A549 treated with CORT108297 at 1 μM for 4 hours (cell line): Measurements from ENCODE around the gene TNFRSF1B. TPM values are rescaled to one million over a fixed set of nuclear protein-coding genes. Genes with fewer than 3 reads are reported as not detected.

Source experiments
- total RNA-seq: library from RNA; stranded (reverse); fragments of 200-300 nt; extraction: Qiagen RNA extraction; gene quantifications from 5 replicates; pipeline ENCODE4 v1.2.3, GENCODE V29; 2022

Gene TNFRSF1B
- total RNA-seq, result 0.21 to 0.47 TPM (median 0.35 TPM) in 5 replicates

GRCh38 chr1:12166834-12167492, at the start of gene TNFRSF1B:
TSS of gene TNFRSF1B (plus strand) at chr1:12166991. CDS start at chr1:12167092, 101 bp downstream.

DNA sequence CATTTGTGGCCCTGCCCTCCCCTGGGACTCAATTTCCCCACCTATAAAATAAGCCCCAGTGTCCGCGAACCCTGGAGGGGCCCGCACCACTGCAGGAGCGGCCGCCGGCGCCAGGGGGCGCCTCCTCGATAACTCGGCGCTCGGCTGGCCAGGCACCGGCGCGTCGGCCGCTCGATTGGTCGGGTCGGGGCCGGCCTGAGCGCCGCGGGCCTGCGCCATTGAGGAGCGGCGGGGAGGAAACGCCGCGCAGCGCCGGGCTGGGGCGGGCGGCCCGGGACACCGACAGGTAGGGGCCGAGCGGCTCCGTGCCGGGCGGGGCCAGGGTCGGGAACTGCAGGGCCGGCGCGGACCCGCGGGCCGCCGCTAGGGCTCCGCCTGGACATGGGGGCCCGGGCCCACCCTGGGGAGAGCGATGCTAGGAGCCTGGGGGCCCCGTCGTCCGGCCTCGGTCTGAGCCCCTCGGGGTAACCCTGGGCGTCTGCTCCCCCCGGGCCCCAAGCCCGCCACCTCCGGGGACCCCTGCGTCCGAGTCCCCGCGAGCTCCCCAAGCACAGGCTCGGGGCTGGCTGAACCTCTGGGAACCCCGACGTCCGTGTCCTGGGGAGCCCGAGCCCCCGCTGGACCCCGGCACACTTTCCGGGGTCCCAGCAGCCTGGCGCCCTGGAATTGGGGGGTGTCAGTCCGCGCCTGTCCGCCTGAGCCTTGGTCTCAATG, 63.2 kb downstream of the TNFRSF1B start, which contains the start of gene VPS13D:
Gene VPS13D, plus strand, starts transcription at position 196 of the 714 bp plus-strand sequence. CDS start 4,237 bp downstream, outside the sequence.

Other genes with a start within 250 kb of the TNFRSF1B start
- gene KIAA2013, start 240.6 kb upstream of the TNFRSF1B start, total RNA-seq, result 28.8 to 49.5 TPM (median 47.7 TPM) in 5 replicates
- gene PLOD1, start 232.3 kb upstream of the TNFRSF1B start, total RNA-seq, result 69.8 to 85.5 TPM (median 83.1 TPM) in 5 replicates
- 31.1 to 35.1 TPM (median 34.7 TPM) in 5 replicates for gene MFN2, start 186.5 kb upstream of the TNFRSF1B start, total RNA-seq
- gene MIIP, start 147.5 kb upstream of the TNFRSF1B start, total RNA-seq, result 10.9 to 18.9 TPM (median 15.2 TPM) in 5 replicates
- 0.06 to 0.12 TPM (median 0.08 TPM) in 5 replicates for gene TNFRSF8, start 103.7 kb upstream of the TNFRSF1B start, total RNA-seq
- gene VPS13D, start 63.0 kb downstream of the TNFRSF1B start, total RNA-seq, result 5.8 to 7.8 TPM (median 6.5 TPM) in 5 replicates